Testis (tissue), 3 donors: ENCODE results near the gene PPP1R3F. TPM values are rescaled to one million over a fixed set of nuclear protein-coding genes. Genes with fewer than 3 reads are reported as not detected.

Experiments used
- DNase-seq: peaks from one replicate; pipeline ENCODE4 v3.0.0-alpha.2; 2019
- H3K27ac ChIP-seq, 2 donors: fragments of 200-600 bp; sonication (generic); one replicate each; pipeline ENCODE4 v1.5.1; 2019
- H3K27me3 ChIP-seq: fragments of 200-600 bp; sonication (generic); one replicate; pipeline ENCODE4 v1.5.1; 2019
- H3K36me3 ChIP-seq: fragments of 200-600 bp; sonication (generic); one replicate; pipeline ENCODE4 v1.5.1; 2017; ENCODE audit warnings: low read depth; ENCODE audit errors: missing control alignments
- H3K4me1 ChIP-seq: fragments of 200-600 bp; sonication (generic); one replicate; pipeline ENCODE4 v1.5.1; 2019
- H3K4me3 ChIP-seq, 2 donors: fragments of 200-600 bp; sonication (generic); one replicate each; pipeline ENCODE4 v1.5.1; 2017 to 2019
- H3K9me3 ChIP-seq: fragments of 200-600 bp; sonication (generic); one replicate; pipeline ENCODE4 v1.5.1; 2017
- CTCF ChIP-seq, 3 experiments: fragments of 450-650 bp in 2 of 3; fragments of 200-600 bp in 1 of 3; sonication (generic) in 1 of 3; IDR thresholded peaks; one replicate each; pipeline ENCODE4 v1.5.1; 2016 to 2019; ENCODE audit warnings: antibody characterized with exemption in 3 of 3, mild to moderate bottlenecking in 2 of 3, moderate library complexity in 1 of 3
- POLR2A ChIP-seq: fragments of 450-650 bp; IDR thresholded peaks from one replicate; pipeline ENCODE4 v1.6.1; 2017; ENCODE audit warnings: antibody characterized with exemption, mild to moderate bottlenecking, moderate library complexity
- WGBS, 2 donors: methylation state at CpG; one replicate each; pipeline ENCODE4 v1.1.5; 2018; 5-methylcytosine and 5-hydroxymethylcytosine counted together
- intact Hi-C: fragments of 100-400 bp; cut with DNase I; formaldehyde crosslinking; loops from one replicate; pipeline ENCODE4 v1.15.1; 2023; ENCODE audit warnings: low total_unique reads
- polyA plus RNA-seq: library from polyadenylated mRNA; stranded (reverse); fragments of 350-450 nt; fragmentation: Illumina TruSeq; extraction: RNeasy Lipid Tissue Mini Kit (QIAGEN cat#74804); gene quantifications from one replicate; pipeline ENCODE4 v1.2.3, GENCODE V29; 2014; ENCODE audit warnings: low read depth, low replicate concordance; ENCODE audit not compliant: insufficient read depth
- total RNA-seq, 2 donors: library from RNA; depleted of rRNA; stranded (reverse); fragments of >200 nt; gene quantifications; one replicate each; pipeline ENCODE4 v1.2.3, GENCODE V29; 2016

Gene PPP1R3F
- total and polyA plus RNA-seq, 3 donors from 2014 or later = 7.6 to 18.0 (median 17.6) TPM

- intact Hi-C loops = no loop called here
- WGBS, 2 donors = 88 to 95% methylated on average over 6 to 8 of the region's 14 CpGs
- H3K27ac ChIP-seq = no peak overlapping the region
Measured at GRCh38 chrX:49257074-49257790, 12.4 kb upstream of the PPP1R3F start.

GRCh38 chrX:49257846-49258748 lies 11.5 kb upstream of the PPP1R3F start:
- Histone ChIP-seq H3K27ac (no peak overlapping the region), H3K4me3 (no peak overlapping the region), H3K27me3 (no peaks in the 10 kb centered on the region), H3K36me3 (no peaks in the 10 kb centered on the region), H3K9me3 (no peaks in the 10 kb centered on the region), H3K4me1 (no peaks in the 10 kb centered on the region)
- TF ChIP-seq CTCF (IDR thresholded peaks at IDR 0.05) = no peak
- intact Hi-C loops = no loop called here
- 82% methylated on average over 16 of the region's 20 CpGs; no CpG with 5 or more reads in 1 of the 2 donors for WGBS, 2 donors
- DNase-seq = no peak

More at GRCh38 chrX:49257074-49257790, 12.4 kb upstream of the PPP1R3F start:
- no peaks in the 10 kb centered on the region for H3K4me1 ChIP-seq
- no peaks in the 10 kb centered on the region for H3K9me3 ChIP-seq
- no peaks in the 10 kb centered on the region for H3K36me3 ChIP-seq
- no peak overlapping the region for H3K4me3 ChIP-seq
- TF ChIP-seq POLR2A (no peak), CTCF (IDR thresholded peaks at IDR 0.05) (no peak)
- no peak for DNase-seq
- no peaks in the 10 kb centered on the region for H3K27me3 ChIP-seq

GRCh38 chrX:49258749-49259124 lies 10.9 kb upstream of the PPP1R3F start:
- no peaks in the 10 kb centered on the region for H3K27me3 ChIP-seq
- DNase-seq = no peak
- TF ChIP-seq POLR2A = no peak
- no peak overlapping the region for H3K4me3 ChIP-seq
- 71 to 89% methylated on average over 1 to 5 of the region's 5 CpGs for WGBS, 2 donors
- no peaks in the 10 kb centered on the region for H3K36me3 ChIP-seq
- H3K9me3 ChIP-seq = no peaks in the 10 kb centered on the region
- no peaks in the 10 kb centered on the region for H3K4me1 ChIP-seq
- no peak overlapping the region for H3K27ac ChIP-seq
- intact Hi-C loops = no loop called here

GRCh38 chrX:49260221-49260985 lies 9.2 kb upstream of the PPP1R3F start:
- intact Hi-C loops = no loop called here
- H3K27ac ChIP-seq = no peak overlapping the region
- H3K27me3 ChIP-seq = no peaks in the 10 kb centered on the region
- H3K4me1 ChIP-seq = no peaks in the 10 kb centered on the region
- no peak overlapping the region for H3K4me3 ChIP-seq
- no peaks in the 10 kb centered on the region for H3K36me3 ChIP-seq
- DNase-seq = no peak
- no peaks in the 10 kb centered on the region for H3K9me3 ChIP-seq
- TF ChIP-seq CTCF (IDR thresholded peaks at IDR 0.05) (no peak), POLR2A (no peak)
- 97 to 100% methylated on average over 5 to 10 of the region's 17 CpGs for WGBS, 2 donors

GRCh38 chrX:49262603-49263002 lies 7.0 kb upstream of the PPP1R3F start:
- Histone ChIP-seq H3K27ac (no peak overlapping the region), H3K9me3 (no peaks in the 10 kb centered on the region), H3K4me3 (no peak overlapping the region), H3K4me1 (no peaks in the 10 kb centered on the region), H3K36me3 (no peaks in the 10 kb centered on the region), H3K27me3 (no peaks in the 10 kb centered on the region)
- 91 to 92% methylated on average over 1 of the region's 1 CpG for WGBS, 2 donors
- no peak for DNase-seq
- TF ChIP-seq POLR2A = no peak
- TF ChIP-seq CTCF (IDR thresholded peaks at IDR 0.05) = no peak
- intact Hi-C loops = no loop called here
